Astrocyte (in vitro differentiated cells and primary cell): ENCODE data around the gene PTCRA.

Experiments
- CTCF ChIP-seq: IDR thresholded peaks from 2 replicates; pipeline ENCODE4 v1.5.1; 2011; ENCODE audit warnings: low read depth, mild to moderate bottlenecking, inconsistent platforms, low read length, moderate library complexity; ENCODE audit not compliant: insufficient read depth
- EZH2 ChIP-seq: IDR thresholded peaks from 2 replicates; pipeline ENCODE4 v1.6.1; 2012; ENCODE audit warnings: mild to moderate bottlenecking, low read length, inconsistent platforms; ENCODE audit not compliant: insufficient read depth

- TF ChIP-seq CTCF, result no peak
- TF ChIP-seq EZH2, result no peak
These were observed 16.6 kb downstream of the PTCRA start for GRCh38 chr6:42932412-42932811.
